Activated naive CD4-positive, alpha-beta T cell treated with anti-CD3 and anti-CD28 coated beads, Interleukin-2, amount 50 U/mL, for 24 hours (primary cell): Measurements from ENCODE around the gene P2RX1.
"Not testable (repeated sequence)": the region's sequence is repeated elsewhere in the genome, so short reads cannot be mapped to it uniquely, and the experiment has no call there.

Experiments used
- H3K27ac Mint-ChIP-seq: one replicate; pipeline ENCODE4 v1.8.0; 2021; ENCODE audit warnings: mild to moderate bottlenecking, mixed read lengths
- H3K27me3 Mint-ChIP-seq: one replicate; pipeline ENCODE4 v1.8.0; 2021; ENCODE audit warnings: mixed read lengths
- H3K36me3 Mint-ChIP-seq: one replicate; pipeline ENCODE4 v1.8.0; 2021; ENCODE audit warnings: mixed read lengths
- H3K4me1 Mint-ChIP-seq: one replicate; pipeline ENCODE4 v1.8.0; 2021; ENCODE audit warnings: mixed read lengths
- H3K4me3 Mint-ChIP-seq: one replicate; pipeline ENCODE4 v1.8.0; 2021; ENCODE audit warnings: mild to moderate bottlenecking, mixed read lengths
- H3K9me3 Mint-ChIP-seq: one replicate; pipeline ENCODE4 v1.8.0; 2021; ENCODE audit warnings: mixed read lengths

P2RX1 gene

GRCh38 chr17:3854204-3854603, 62.1 kb downstream of the P2RX1 start:
- not testable (repeated sequence) for H3K27ac Mint-ChIP-seq, H3K4me1 Mint-ChIP-seq, H3K4me3 Mint-ChIP-seq, H3K36me3 Mint-ChIP-seq, H3K27me3 Mint-ChIP-seq, H3K9me3 Mint-ChIP-seq

- Mint-ChIP-seq H3K27me3 (no peaks in the 10 kb centered on the region), H3K27ac (no peak overlapping the region), H3K4me3 (no peak overlapping the region), H3K4me1 (no peaks in the 10 kb centered on the region), H3K9me3 (no peaks in the 10 kb centered on the region), H3K36me3 (no peaks in the 10 kb centered on the region)
Observed at GRCh38 chr17:3852561-3852960, 63.7 kb downstream of the P2RX1 start.

DNA sequence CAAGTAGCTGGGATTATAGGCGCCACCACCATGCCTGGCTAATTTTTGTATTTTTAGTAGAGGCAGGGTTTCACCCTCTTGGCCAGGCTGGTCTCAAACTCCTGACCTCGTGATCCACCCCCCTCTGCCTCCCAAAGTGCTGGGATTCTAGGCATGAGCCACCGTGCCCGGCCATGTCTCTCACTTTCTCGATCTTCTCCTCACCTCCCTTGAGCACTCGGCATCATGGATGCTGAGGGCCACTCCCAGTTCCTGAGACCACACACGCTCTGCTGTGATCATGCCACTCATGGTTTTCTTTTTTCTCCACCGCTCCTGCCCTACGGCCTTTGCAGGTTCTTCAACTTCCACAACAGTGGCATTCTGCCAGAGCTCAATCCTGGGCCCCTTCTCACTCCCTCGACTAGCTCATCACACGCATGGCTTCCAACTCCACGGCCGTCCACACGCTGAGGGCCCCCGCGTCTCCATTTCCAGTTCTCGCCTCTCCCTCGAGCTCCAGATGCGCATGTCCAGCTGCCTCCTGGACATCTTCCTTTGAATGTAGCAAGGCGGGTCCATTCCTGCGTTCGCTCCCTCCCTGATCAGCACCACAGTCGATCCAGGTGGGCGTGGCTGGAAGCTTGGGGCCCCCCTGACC, 64.7 kb downstream of the P2RX1 start:
- H3K36me3 Mint-ChIP-seq = no peaks in the 10 kb centered on the region
- no peaks in the 10 kb centered on the region for H3K4me1 Mint-ChIP-seq
- H3K27ac Mint-ChIP-seq = peak overlapping the region; percentile 1
- no peak overlapping the region for H3K4me3 Mint-ChIP-seq
- H3K27me3 Mint-ChIP-seq = no peaks in the 10 kb centered on the region
- no peaks in the 10 kb centered on the region for H3K9me3 Mint-ChIP-seq

DNA sequence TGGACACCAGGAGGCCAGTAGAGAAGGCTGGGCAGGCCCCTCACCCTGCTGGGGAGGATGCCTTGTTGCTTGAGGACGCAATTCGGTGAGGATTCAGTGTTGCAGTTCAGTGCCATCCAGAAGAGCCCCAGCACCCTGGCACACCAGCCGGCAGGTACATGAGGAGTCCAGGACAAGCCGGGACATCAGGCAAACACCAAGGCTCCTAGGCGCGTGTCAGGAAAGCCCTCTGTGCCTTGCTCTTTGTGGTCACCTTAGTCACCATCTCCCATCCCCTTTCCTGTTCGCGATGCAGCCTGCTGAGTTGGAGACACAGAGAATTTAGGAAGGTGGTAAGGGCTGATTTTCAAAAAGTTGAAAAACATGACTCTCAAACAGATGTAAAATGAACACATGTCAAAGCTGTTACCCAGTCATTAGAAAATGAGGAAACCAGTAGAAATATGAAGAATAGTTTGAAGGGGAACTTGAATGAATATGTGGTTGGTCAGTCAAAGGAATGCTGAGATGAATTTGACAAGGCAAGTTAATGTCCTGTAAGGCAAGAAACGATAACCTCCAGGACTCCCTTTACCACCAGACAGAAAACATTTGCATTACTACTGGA, 67.9 kb downstream of the P2RX1 start:
- no peak overlapping the region for H3K4me3 Mint-ChIP-seq
- no peaks in the 10 kb centered on the region for H3K27me3 Mint-ChIP-seq
- H3K36me3 Mint-ChIP-seq = no peaks in the 10 kb centered on the region
- H3K9me3 Mint-ChIP-seq = no peaks in the 10 kb centered on the region
- H3K27ac Mint-ChIP-seq = no peak overlapping the region
- peaks cover 19% of the 10 kb centered on the region for H3K4me1 Mint-ChIP-seq

GRCh38 chr17:3847165-3847670, 69.0 kb downstream of the P2RX1 start:
- H3K27me3 Mint-ChIP-seq = no peaks in the 10 kb centered on the region

More at GRCh38 chr17:3847165-3847670, 69.0 kb downstream of the P2RX1 start:
- no peak overlapping the region for H3K27ac Mint-ChIP-seq
- peaks cover 23% of the 10 kb centered on the region for H3K4me1 Mint-ChIP-seq
- no peaks in the 10 kb centered on the region for H3K9me3 Mint-ChIP-seq
- H3K36me3 Mint-ChIP-seq = no peaks in the 10 kb centered on the region
- H3K4me3 Mint-ChIP-seq = peak overlapping the region; percentile 39
